Measurements from ENCODE around the gene SLC1A2. TPM values are rescaled to one million over a fixed set of nuclear protein-coding genes. Genes with fewer than 3 reads are reported as not detected.

SLC1A2 gene
- total RNA-seq, 1 experiment from 2014 or later, result 0.50 TPM

- H3K4ac ChIP-seq (ENCODE audit: low read depth, low read length), result no peak overlapping the region
- H2AFZ ChIP-seq (ENCODE audit: low read length), result no peak overlapping the region
- H4K20me1 ChIP-seq (ENCODE audit: control insufficient read depth, insufficient read depth, insufficient read length), result no peaks in the 10 kb centered on the region
- no peak overlapping the region for H3K4me2 ChIP-seq (ENCODE audit: insufficient read depth, insufficient read length, low read length)
- no peak overlapping the region for H2BK15ac ChIP-seq (ENCODE audit: low read depth, low read length)
- no peak overlapping the region for H3K27ac ChIP-seq (ENCODE audit: insufficient read length, low read depth, low read length)
- no peak overlapping the region for H3K27ac Mint-ChIP-seq
- no peaks in the 10 kb centered on the region for H3K9me3 ChIP-seq (ENCODE audit: control insufficient read depth, low read depth, low read length)
- H2BK20ac ChIP-seq (ENCODE audit: low read depth, low read length, poor library complexity, severe bottlenecking), result no peak overlapping the region
- no peak overlapping the region for H2BK5ac ChIP-seq (ENCODE audit: insufficient read length, low read length)
- H3K9ac ChIP-seq (ENCODE audit: extremely low read depth, insufficient read length, low read length), result no peak overlapping the region
- no peak overlapping the region for H3K18ac ChIP-seq (ENCODE audit: insufficient read length, low read depth, low read length)
- no peak overlapping the region for H3K14ac ChIP-seq (ENCODE audit: insufficient read depth, low read length)
- H3K27me3 ChIP-seq (ENCODE audit: insufficient read depth, low read length), result no peaks in the 10 kb centered on the region
- H3K23ac ChIP-seq (ENCODE audit: insufficient read length, low read depth, low read length), result no peak overlapping the region
- WGBS (ENCODE audit: extremely low coverage, insufficient read length, low lambda C conversion rate), result no CpG with 5 or more reads among the region's 5 CpGs
- H3K79me2 ChIP-seq (ENCODE audit: insufficient read depth, low read length), result no peaks in the 10 kb centered on the region
- no peak overlapping the region for H3T11ph ChIP-seq (ENCODE audit: low read length)
- peaks cover 4% of the 10 kb centered on the region; the same call in 1 of the 2 replicates for H3K27me3 Mint-ChIP-seq (ENCODE audit: low read depth)
- no peaks in the 10 kb centered on the region for H3K23me2 ChIP-seq (ENCODE audit: insufficient read length, low read depth, low read length, poor library complexity, severe bottlenecking)
- no peak overlapping the region for H4K91ac ChIP-seq (ENCODE audit: insufficient read length, low read depth, low read length)
- no peak overlapping the region for H3K56ac ChIP-seq (ENCODE audit: insufficient read length, low read depth, low read length)
- H3K4me3 Mint-ChIP-seq, result no peak overlapping the region
- H3K4me1 ChIP-seq (ENCODE audit: insufficient read depth, low read length), result no peaks in the 10 kb centered on the region
- peaks cover 15 to 19% of the 10 kb centered on the region in 2 experiments for H3K4me1 Mint-ChIP-seq
- H2BK12ac ChIP-seq (ENCODE audit: insufficient read length, low read depth, low read length), result no peak overlapping the region
- TF ChIP-seq CTCF (conservative IDR thresholded peaks at IDR 0.05), result no peak
- no peak overlapping the region for H2BK120ac ChIP-seq (ENCODE audit: low read depth, low read length, poor library complexity, severe bottlenecking)
- H3K79me1 ChIP-seq (ENCODE audit: insufficient read depth, low read depth, low read length, poor library complexity, severe bottlenecking), result no peaks in the 10 kb centered on the region
- no peak for DNase-seq
- no peak overlapping the region for H4K5ac ChIP-seq (ENCODE audit: insufficient read length, low read depth, low read length)
- H2AK5ac ChIP-seq (ENCODE audit: insufficient read length, low read length), result no peak overlapping the region
- H3K9me3 Mint-ChIP-seq, result no peaks in the 10 kb centered on the region
- H3K36me3 Mint-ChIP-seq (ENCODE audit: insufficient read depth in 1 of 3, low read depth in 3 of 3), result no peaks in the 10 kb centered on the region; a peak in 1 of 7 replicates
- no peak overlapping the region for H4K8ac ChIP-seq (replicated peaks; ENCODE audit: insufficient read length, low read depth, low read length)
Measured at GRCh38 chr11:35272391-35272902, 146.9 kb downstream of the SLC1A2 start.

All from H9 (cell line).